Measurements from ENCODE around the gene SPDEF.

SPDEF gene

DNA sequence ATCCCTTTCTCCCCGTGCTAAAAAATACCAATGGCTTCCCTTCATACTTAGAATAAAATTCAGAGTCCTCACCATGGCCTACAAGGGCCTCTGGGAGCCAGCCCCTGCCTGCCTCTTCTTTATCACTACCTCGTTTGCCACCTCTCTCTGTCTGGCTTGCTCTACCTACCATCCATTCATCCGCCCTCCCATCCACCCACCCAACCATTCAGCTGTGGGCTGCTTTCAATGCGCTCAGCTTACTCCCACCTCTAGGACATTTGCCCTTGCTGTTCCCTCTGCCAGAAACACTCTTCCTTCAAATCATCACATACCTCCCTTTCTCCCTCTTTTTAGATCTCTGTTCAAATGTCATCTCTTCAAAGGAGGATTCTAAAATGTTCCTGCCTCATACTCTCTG lies 45.8 kb downstream of the SPDEF start:
- DNase-seq: peak in 3 of 42 donors; percentile 8 to 29 (median 13)
- intact Hi-C loops (cut with DNase I): no loop called here

DNA sequence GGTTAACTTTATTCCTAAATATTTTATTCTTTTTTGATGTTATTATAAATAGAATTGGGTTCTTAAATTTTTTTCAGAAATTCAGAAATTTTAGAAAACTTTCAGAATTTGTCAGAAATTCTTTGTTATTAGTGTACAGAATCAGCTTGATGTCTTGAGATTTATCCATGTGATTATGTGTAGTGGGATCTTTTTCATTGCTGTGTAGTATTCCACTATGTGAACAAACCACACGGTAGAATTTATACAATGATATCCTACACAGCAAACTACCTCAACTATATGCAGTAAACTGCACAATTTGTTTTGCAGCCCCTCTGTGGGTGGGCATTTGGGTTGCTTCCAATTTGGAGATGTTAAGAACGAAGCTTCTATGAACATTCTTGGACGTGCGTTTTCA lies 46.3 kb downstream of the SPDEF start:
- intact Hi-C loops (cut with DNase I): no loop called here
- DNase-seq: no peak

GRCh38 chr6:34508425-34508824 lies 47.7 kb downstream of the SPDEF start:
- peak in 4 of 42 donors; percentile 1 to 10 (median 3) for DNase-seq
- intact Hi-C loops (cut with DNase I): no loop called here

DNA sequence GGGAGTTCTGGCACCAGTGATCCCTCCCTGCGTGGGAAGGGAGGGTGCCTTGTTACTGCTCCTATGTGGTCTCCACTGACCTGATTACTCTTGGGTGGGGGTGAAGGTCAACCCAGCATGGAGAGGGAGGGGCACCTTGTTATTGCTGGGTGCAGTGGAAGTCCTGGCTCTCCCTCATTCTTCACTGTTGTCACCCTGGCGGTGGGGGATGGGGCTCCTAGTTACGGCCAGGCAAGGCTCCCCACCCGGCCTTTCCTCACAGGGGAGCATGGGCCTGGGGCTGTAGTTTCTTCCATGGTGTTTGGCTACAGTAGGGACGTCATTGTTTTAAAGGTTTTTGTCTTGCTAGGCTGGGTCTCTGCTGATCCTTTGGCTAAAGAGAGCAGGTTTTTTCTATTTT lies 49.4 kb downstream of the SPDEF start:
- intact Hi-C loops (cut with DNase I): no loop called here
- peak in 3 of 42 donors; percentile 3 to 20 (median 4) for DNase-seq

GRCh38 chr6:34497411-34497810 lies 58.7 kb downstream of the SPDEF start:
- intact Hi-C loops (cut with DNase I): no loop called here
- DNase-seq: peak in 3 of 42 donors; percentile 4 to 24 (median 5)

- peak in 2 of 42 donors; percentile 17 to 24 for DNase-seq
- intact Hi-C loops (cut with DNase I): no loop called here
Measured at GRCh38 chr6:34496103-34496685, 59.9 kb downstream of the SPDEF start.

DNA sequence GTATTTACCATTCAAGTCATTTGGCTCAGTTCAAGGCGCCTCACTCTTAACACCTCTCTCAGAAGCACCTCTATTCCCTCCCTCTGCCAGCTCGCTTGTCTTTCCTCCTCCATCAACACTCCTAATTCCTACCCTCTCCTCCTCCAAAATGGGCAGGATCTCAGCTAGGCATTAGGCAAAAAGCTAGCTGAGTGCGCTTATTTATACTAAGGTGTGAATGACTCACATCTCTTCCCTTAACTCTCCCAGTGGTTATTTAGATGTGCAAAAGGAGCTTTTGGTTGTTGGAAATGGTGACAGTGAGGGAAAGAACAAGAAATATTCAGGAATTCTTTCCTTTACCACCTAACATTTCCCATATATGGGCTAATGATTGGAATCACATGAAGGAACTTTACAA lies 61.2 kb downstream of the SPDEF start:
- intact Hi-C loops (cut with DNase I): no loop called here
- DNase-seq: peak in 1 of 42 donors; percentile 25

GRCh38 chr6:34493344-34493743 lies 62.8 kb downstream of the SPDEF start:
- no peak for DNase-seq
- intact Hi-C loops (cut with DNase I): no loop called here

DNA sequence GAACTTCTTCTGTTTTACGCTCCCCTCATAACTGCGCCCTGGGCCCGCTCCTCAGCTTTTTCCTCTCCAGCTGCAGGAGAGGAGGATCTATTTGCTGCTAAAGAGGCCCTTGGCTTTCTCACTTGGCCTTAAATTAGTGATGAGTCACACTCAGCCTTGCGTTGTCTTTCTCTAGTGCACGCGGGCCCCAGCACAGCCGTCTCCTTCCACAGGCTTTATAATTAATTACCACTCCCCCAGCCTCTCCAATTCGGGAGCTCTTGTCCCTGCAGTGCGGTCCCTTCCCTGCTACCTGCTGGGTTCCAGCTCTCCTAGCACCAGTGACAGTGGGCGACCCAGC lies 65.1 kb downstream of the SPDEF start:
- peak in 11 of 42 donors; percentile 29 to 70 (median 40) for DNase-seq
- intact Hi-C loops (cut with DNase I): no loop called here

- peak in 1 of 42 donors; percentile 23 for DNase-seq
- intact Hi-C loops (cut with DNase I): no loop called here
Measured at GRCh38 chr6:34490390-34491090, 65.6 kb downstream of the SPDEF start.

DNA sequence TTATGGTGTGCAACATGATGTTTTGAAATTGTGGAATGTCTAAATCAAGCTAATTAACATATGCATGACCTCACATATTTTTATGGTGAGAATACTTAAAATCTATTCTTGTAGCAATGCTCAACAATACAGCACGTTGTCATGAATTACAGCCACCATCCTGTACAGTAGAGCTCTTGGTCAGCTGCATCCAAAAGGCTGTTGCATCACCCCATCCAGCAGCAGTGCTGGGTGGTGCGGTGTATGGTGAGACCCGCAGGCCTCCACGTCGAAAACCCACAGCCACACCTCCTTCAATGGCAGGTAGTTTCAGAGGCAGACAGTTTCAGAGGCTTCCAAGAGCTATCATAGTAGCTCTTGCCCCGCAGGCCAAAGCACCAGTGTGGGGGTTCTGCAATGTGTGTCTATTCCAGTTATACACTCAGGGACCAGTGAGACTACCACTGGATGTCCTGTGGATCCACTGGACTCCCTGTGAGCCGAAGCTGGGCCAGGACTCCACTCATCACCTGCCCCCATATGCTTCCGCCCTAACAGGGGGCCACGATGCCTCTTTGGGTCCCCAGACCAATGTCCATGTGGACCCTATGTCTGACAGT lies 66.8 kb downstream of the SPDEF start:
- intact Hi-C loops (cut with DNase I): no loop called here

More for the DNA sequence above, 66.8 kb downstream of the SPDEF start:
- DNase-seq: peak in 1 of 42 donors; percentile 17
